ENCODE data around the gene GTF2F2.

The GTF2F2 gene

DNA sequence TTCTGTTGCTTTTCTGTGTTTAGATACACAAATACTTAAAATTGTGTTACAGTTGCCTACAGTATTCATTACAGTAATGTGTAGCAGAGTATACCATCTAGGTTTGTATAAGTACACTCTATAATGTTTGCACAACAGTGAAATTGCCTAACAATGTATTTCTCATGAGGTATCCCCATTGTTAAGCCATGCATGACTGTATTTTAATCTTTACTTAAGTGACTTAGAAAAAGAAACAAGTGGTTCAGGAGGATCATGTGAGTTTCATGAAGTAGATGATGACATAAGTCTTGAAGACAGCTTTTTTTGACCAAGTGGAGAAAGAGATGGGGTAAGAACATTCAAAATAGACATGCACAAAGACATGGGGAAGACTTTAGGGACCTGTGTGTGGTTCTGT is 88.9 kb downstream of the GTF2F2 start:
- no peak for TF ChIP-seq CTCF (IDR thresholded peaks at IDR 0.05; ENCODE audit: low read depth, low read length)
- TF ChIP-seq EZH2phosphoT487 (IDR thresholded peaks at IDR 0.05; ENCODE audit: low read depth) = no peak
- Histone ChIP-seq H3K4me3 (ENCODE audit: low read length) (no peak overlapping the region), H3K36me3 (replicated peaks; ENCODE audit: low read depth, low read length) (peaks cover 8% of the 10 kb centered on the region), H3K27ac (ENCODE audit: low read length) (no peak overlapping the region; the same call in 1 of the 2 replicates), H4K20me1 (ENCODE audit: insufficient read depth, low read length) (no peaks in the 10 kb centered on the region), H3K27me3 (ENCODE audit: low read depth, low read length) (no peaks in the 10 kb centered on the region), H2AFZ (ENCODE audit: low read depth, low read length) (no peak overlapping the region), H3K4me1 (ENCODE audit: low read length) (peaks cover 38% of the 10 kb centered on the region), H3K79me2 (ENCODE audit: low read length) (no peaks in the 10 kb centered on the region), H3K9ac (ENCODE audit: low read length) (no peak overlapping the region), H3K9me3 (ENCODE audit: insufficient read depth, low read length) (no peaks in the 10 kb centered on the region), H3K4me2 (ENCODE audit: low read length) (no peak overlapping the region)

DNA sequence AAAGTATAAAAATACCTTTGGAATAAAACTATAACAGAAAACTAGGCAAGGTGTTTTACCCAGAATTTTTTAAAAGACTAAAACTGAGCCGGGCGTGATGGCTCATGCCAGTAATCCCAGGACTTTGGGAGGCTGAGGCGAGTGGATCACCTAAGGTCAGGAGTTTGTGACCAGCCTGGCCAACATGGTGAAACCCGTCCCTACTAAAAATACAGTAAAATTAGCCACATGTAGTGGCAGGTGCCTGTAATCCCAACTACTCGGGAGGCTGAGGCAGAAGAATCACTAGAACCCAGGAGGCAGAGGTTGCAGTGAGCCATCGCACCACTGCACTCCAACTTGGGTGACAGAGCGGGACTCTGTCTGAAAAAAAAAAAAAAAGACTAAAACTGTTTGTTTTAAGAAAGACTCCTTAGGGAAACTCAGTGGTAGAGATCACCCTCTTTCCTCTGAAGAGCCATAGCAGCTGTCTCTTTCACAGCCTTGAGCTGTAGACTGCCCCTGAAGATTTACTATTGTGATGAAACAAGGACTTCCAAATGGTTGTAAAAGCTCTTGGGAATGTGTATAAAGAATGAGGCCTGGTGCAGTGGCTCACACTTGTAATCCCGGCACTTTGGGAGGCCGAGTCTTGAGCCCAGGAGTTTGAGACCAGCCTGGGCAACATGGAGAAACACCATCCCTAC is 95.2 kb downstream of the GTF2F2 start:
- Histone ChIP-seq H4K20me1 (ENCODE audit: insufficient read depth, low read length) (no peaks in the 10 kb centered on the region), H2AFZ (ENCODE audit: low read depth, low read length) (no peak overlapping the region), H3K4me1 (ENCODE audit: low read length) (no peaks in the 10 kb centered on the region), H3K4me2 (ENCODE audit: low read length) (no peak overlapping the region), H3K9me3 (ENCODE audit: insufficient read depth, low read length) (no peaks in the 10 kb centered on the region), H3K79me2 (ENCODE audit: low read length) (no peaks in the 10 kb centered on the region), H3K27ac (ENCODE audit: low read length) (no peak overlapping the region), H3K27me3 (ENCODE audit: low read depth, low read length) (no peaks in the 10 kb centered on the region), H3K9ac (ENCODE audit: low read length) (no peak overlapping the region), H3K36me3 (replicated peaks; ENCODE audit: low read depth, low read length) (no peaks in the 10 kb centered on the region), H3K4me3 (ENCODE audit: low read length) (no peak overlapping the region)
- no peak for TF ChIP-seq EZH2phosphoT487 (IDR thresholded peaks at IDR 0.05; ENCODE audit: low read depth)

- Histone ChIP-seq H3K9me3 (ENCODE audit: insufficient read depth, low read length) (no peaks in the 10 kb centered on the region), H3K79me2 (ENCODE audit: low read length) (no peaks in the 10 kb centered on the region), H2AFZ (ENCODE audit: low read depth, low read length) (no peak overlapping the region), H3K27me3 (ENCODE audit: low read depth, low read length) (no peaks in the 10 kb centered on the region), H3K4me1 (ENCODE audit: low read length) (no peaks in the 10 kb centered on the region), H3K4me3 (ENCODE audit: low read length) (no peak overlapping the region), H4K20me1 (ENCODE audit: insufficient read depth, low read length) (no peaks in the 10 kb centered on the region), H3K27ac (ENCODE audit: low read length) (no peak overlapping the region), H3K9ac (ENCODE audit: low read length) (no peak overlapping the region), H3K36me3 (replicated peaks; ENCODE audit: low read depth, low read length) (no peaks in the 10 kb centered on the region), H3K4me2 (ENCODE audit: low read length) (no peak overlapping the region)
- TF ChIP-seq EZH2phosphoT487 (IDR thresholded peaks at IDR 0.05; ENCODE audit: low read depth) (no peak), CTCF (IDR thresholded peaks at IDR 0.05; ENCODE audit: low read depth, low read length) (no peak)
These were observed 95.9 kb downstream of the GTF2F2 start for GRCh38 chr13:45216193-45216592.

- H3K4me3 ChIP-seq (ENCODE audit: low read length) = no peak overlapping the region
- H3K79me2 ChIP-seq (ENCODE audit: low read length) = no peaks in the 10 kb centered on the region
- no peak overlapping the region for H3K9ac ChIP-seq (ENCODE audit: low read length)
- no peaks in the 10 kb centered on the region for H3K27me3 ChIP-seq (ENCODE audit: low read depth, low read length)
- H2AFZ ChIP-seq (ENCODE audit: low read depth, low read length) = no peak overlapping the region
- no peak overlapping the region for H3K4me2 ChIP-seq (ENCODE audit: low read length)
- H3K4me1 ChIP-seq (ENCODE audit: low read length) = no peaks in the 10 kb centered on the region
- H3K36me3 ChIP-seq (replicated peaks; ENCODE audit: low read depth, low read length) = no peaks in the 10 kb centered on the region
- no peak overlapping the region for H3K27ac ChIP-seq (ENCODE audit: low read length)
- H4K20me1 ChIP-seq (ENCODE audit: insufficient read depth, low read length) = no peaks in the 10 kb centered on the region
- no peak for TF ChIP-seq CTCF (IDR thresholded peaks at IDR 0.05; ENCODE audit: low read depth, low read length)
- no peak for TF ChIP-seq EZH2phosphoT487 (IDR thresholded peaks at IDR 0.05; ENCODE audit: low read depth)
- H3K9me3 ChIP-seq (ENCODE audit: insufficient read depth, low read length) = no peaks in the 10 kb centered on the region
These were observed 98.4 kb downstream of the GTF2F2 start for GRCh38 chr13:45218689-45219088.
